Mesenchymal stem cell (in vitro differentiated cells and primary cell): Measurements from ENCODE around the gene QTRT2.

Source experiments
- DNase-seq: peaks from one replicate; pipeline ENCODE4 v3.0.0-alpha.2; 2013
- H2AFZ ChIP-seq: one replicate; pipeline ENCODE4 v1.6.1; 2013; ENCODE audit warnings: low read depth, mild to moderate bottlenecking, control low read depth, inconsistent platforms, low read length, moderate library complexity
- H2AK5ac ChIP-seq: 2 replicates; pipeline ENCODE4 v1.6.1; 2013; ENCODE audit warnings: low read length, moderate library complexity, mild to moderate bottlenecking, inconsistent platforms; ENCODE audit not compliant: severe bottlenecking
- H2BK120ac ChIP-seq: one replicate; pipeline ENCODE4 v1.6.1; 2013; ENCODE audit warnings: low read depth, mild to moderate bottlenecking, inconsistent platforms, low read length, moderate library complexity
- H2BK12ac ChIP-seq, 2 experiments: one replicate each; pipeline ENCODE4 v1.6.1; 2013; ENCODE audit warnings: inconsistent platforms in 2 of 2, low read length in 2 of 2, mild to moderate bottlenecking in 2 of 2, moderate library complexity in 2 of 2, control low read depth in 1 of 2
- H2BK15ac ChIP-seq: one replicate; pipeline ENCODE4 v1.6.1; 2013; ENCODE audit warnings: mild to moderate bottlenecking, low read depth, inconsistent platforms; ENCODE audit not compliant: poor library complexity, severe bottlenecking
- H2BK5ac ChIP-seq: 2 replicates; pipeline ENCODE4 v1.6.1; 2013; ENCODE audit warnings: low read depth, mild to moderate bottlenecking, low read length, control low read depth, inconsistent platforms; ENCODE audit not compliant: poor library complexity, severe bottlenecking
- H3K14ac ChIP-seq, 2 experiments: one replicate each; pipeline ENCODE4 v1.6.1; 2013; ENCODE audit warnings: inconsistent platforms in 2 of 2, low read length in 2 of 2, control low read depth in 1 of 2, mild to moderate bottlenecking in 1 of 2, moderate library complexity in 1 of 2
- H3K18ac ChIP-seq, 2 experiments: one replicate each; pipeline ENCODE4 v1.6.1; 2013; ENCODE audit warnings: inconsistent platforms in 2 of 2, low read length in 2 of 2, control low read depth in 1 of 2, low read depth in 1 of 2, mild to moderate bottlenecking in 1 of 2
- H3K23ac ChIP-seq, 2 experiments: one replicate each; pipeline ENCODE4 v1.6.1; 2013; ENCODE audit warnings: inconsistent platforms in 2 of 2, low read length in 2 of 2, mild to moderate bottlenecking in 2 of 2, moderate library complexity in 2 of 2, control low read depth in 1 of 2
- H3K27ac ChIP-seq: 2 replicates; pipeline ENCODE4 v1.5.1; 2013; ENCODE audit warnings: mild to moderate bottlenecking, moderate library complexity, low read length, control low read depth, inconsistent platforms; ENCODE audit not compliant: poor library complexity, severe bottlenecking
- H3K27me3 ChIP-seq, 2 experiments: 2 replicates each; pipeline versions ENCODE4 v1.6.1 to v1.7.0; 2013; ENCODE audit warnings: low read length in 2 of 2, mild to moderate bottlenecking in 2 of 2, moderate library complexity in 2 of 2, control low read depth in 1 of 2, inconsistent platforms in 1 of 2; ENCODE audit not compliant: control insufficient read depth in 1 of 2, insufficient read depth in 1 of 2
- H3K36me3 ChIP-seq, 2 experiments: 2 replicates each; pipeline versions ENCODE4 v1.6.1 to v1.7.0; 2013; ENCODE audit warnings: low read length in 2 of 2, control low read depth in 1 of 2, inconsistent platforms in 1 of 2, low read depth in 1 of 2, mild to moderate bottlenecking in 1 of 2; ENCODE audit not compliant: insufficient read depth in 2 of 2, control insufficient read depth in 1 of 2
- H3K4ac ChIP-seq, 2 experiments: one replicate each; pipeline ENCODE4 v1.6.1; 2013; ENCODE audit warnings: inconsistent platforms in 2 of 2, low read length in 2 of 2, mild to moderate bottlenecking in 2 of 2, moderate library complexity in 2 of 2, control low read depth in 1 of 2, low read depth in 1 of 2
- H3K4me1 ChIP-seq: 2 replicates; pipeline ENCODE4 v1.6.1; 2013; ENCODE audit warnings: low read depth, low read length, control low read depth; ENCODE audit not compliant: control insufficient read depth, insufficient read depth
- H3K4me2 ChIP-seq: 2 replicates; pipeline ENCODE4 v1.6.1; 2013; ENCODE audit warnings: low read length, mild to moderate bottlenecking, inconsistent platforms; ENCODE audit not compliant: poor library complexity, severe bottlenecking
- H3K4me3 ChIP-seq, 2 experiments: 2 replicates each; pipeline versions ENCODE4 v1.5.1 to v1.7.0; 2013; ENCODE audit warnings: low read length in 2 of 2, mild to moderate bottlenecking in 2 of 2, control low read depth in 1 of 2, low read depth in 1 of 2; ENCODE audit not compliant: insufficient read depth in 1 of 2
- H3K79me1 ChIP-seq: replicated peaks from 2 replicates; pipeline ENCODE4 v1.6.1; 2013; ENCODE audit warnings: mild to moderate bottlenecking, control low read depth, low read length, inconsistent platforms; ENCODE audit not compliant: poor library complexity, severe bottlenecking
- H3K9ac ChIP-seq: 2 replicates; pipeline ENCODE4 v1.7.0; 2013; ENCODE audit warnings: mild to moderate bottlenecking, low read length, moderate library complexity
- H3K9me3 ChIP-seq: 2 replicates; pipeline ENCODE4 v1.7.0; 2013; ENCODE audit warnings: mild to moderate bottlenecking, low read length; ENCODE audit not compliant: control insufficient read depth
- H4K8ac ChIP-seq: one replicate; pipeline ENCODE4 v1.6.1; 2013; ENCODE audit warnings: inconsistent platforms, mild to moderate bottlenecking, low read length, moderate library complexity
- H4K91ac ChIP-seq: one replicate; pipeline ENCODE4 v1.6.1; 2013; ENCODE audit warnings: mild to moderate bottlenecking, low read length, inconsistent platforms
- WGBS: methylation state at CpG from one replicate; pipeline ENCODE4 v1.1.7; 2013; ENCODE audit warnings: mixed read lengths; 5-methylcytosine and 5-hydroxymethylcytosine counted together

The QTRT2 gene

GRCh38 chr3:114108137-114108536, 51.6 kb downstream of the QTRT2 start:
- no peak overlapping the region for H3K9ac ChIP-seq
- peaks cover 11 to 27% of the 10 kb centered on the region in 2 experiments for H3K27me3 ChIP-seq
- no peak overlapping the region for H3K18ac ChIP-seq
- H3K23ac ChIP-seq, result no peak overlapping the region
- no peak overlapping the region for H2BK120ac ChIP-seq
- no peak overlapping the region for H3K14ac ChIP-seq
- no peak overlapping the region for H2BK15ac ChIP-seq
- H3K4me3 ChIP-seq, result no peak overlapping the region
- H2BK5ac ChIP-seq, result no peak overlapping the region
- H2AFZ ChIP-seq, result no peak overlapping the region
- no peak overlapping the region for H3K4ac ChIP-seq
- H3K79me1 ChIP-seq, result no peaks in the 10 kb centered on the region
- no peak overlapping the region for H3K27ac ChIP-seq
- no peak overlapping the region for H2AK5ac ChIP-seq
- H3K9me3 ChIP-seq, result no peaks in the 10 kb centered on the region
- H4K91ac ChIP-seq, result no peak overlapping the region
- DNase-seq, result no peak
- H3K36me3 ChIP-seq, result no peaks in the 10 kb centered on the region
- WGBS, result 95% methylated on average over 8 of the region's 8 CpGs
- H3K4me1 ChIP-seq, result no peaks in the 10 kb centered on the region
- H4K8ac ChIP-seq, result no peak overlapping the region
- H3K4me2 ChIP-seq, result no peak overlapping the region
- H2BK12ac ChIP-seq, result no peak overlapping the region

- no peak overlapping the region for H3K27ac ChIP-seq
- H2BK12ac ChIP-seq, result no peak overlapping the region
- H3K36me3 ChIP-seq, result no peaks in the 10 kb centered on the region
- H2AFZ ChIP-seq, result no peak overlapping the region
- H3K79me1 ChIP-seq, result no peaks in the 10 kb centered on the region
- no peak overlapping the region for H4K8ac ChIP-seq
- no peak overlapping the region for H3K4ac ChIP-seq
- no peak overlapping the region for H3K4me2 ChIP-seq
- H4K91ac ChIP-seq, result no peak overlapping the region
- no peak overlapping the region for H2BK15ac ChIP-seq
- H3K9me3 ChIP-seq, result no peaks in the 10 kb centered on the region
- no peak overlapping the region for H3K18ac ChIP-seq
- no peaks in the 10 kb centered on the region for H3K4me1 ChIP-seq
- peaks cover 11 to 27% of the 10 kb centered on the region in 2 experiments for H3K27me3 ChIP-seq
- no peak overlapping the region for H2AK5ac ChIP-seq
- DNase-seq, result no peak
- no peak overlapping the region for H3K23ac ChIP-seq
- no peak overlapping the region for H3K14ac ChIP-seq
- WGBS, result 38% methylated on average over 1 of the region's 5 CpGs
- no peak overlapping the region for H2BK5ac ChIP-seq
- no peak overlapping the region for H3K9ac ChIP-seq
- H3K4me3 ChIP-seq, result no peak overlapping the region
- H2BK120ac ChIP-seq, result no peak overlapping the region
Measured at GRCh38 chr3:114110439-114110838, 53.9 kb downstream of the QTRT2 start.

GRCh38 chr3:114111060-114111770, 54.7 kb downstream of the QTRT2 start:
- H2AFZ ChIP-seq, result no peak overlapping the region
- H3K23ac ChIP-seq, result no peak overlapping the region
- 80% methylated on average over 3 of the region's 3 CpGs for WGBS

GRCh38 chr3:114112696-114113095, 56.2 kb downstream of the QTRT2 start:
- Histone ChIP-seq H2AFZ (no peak overlapping the region), H3K4me2 (no peak overlapping the region), H4K91ac (no peak overlapping the region), H3K14ac (no peak overlapping the region), H2AK5ac (no peak overlapping the region), H2BK12ac (no peak overlapping the region), H3K4me3 (no peak overlapping the region), H3K27ac (no peak overlapping the region), H3K36me3 (no peaks in the 10 kb centered on the region), H3K79me1 (no peaks in the 10 kb centered on the region), H2BK5ac (no peak overlapping the region), H4K8ac (no peak overlapping the region), H2BK15ac (no peak overlapping the region), H3K4ac (no peak overlapping the region), H2BK120ac (no peak overlapping the region), H3K23ac (no peak overlapping the region), H3K9ac (no peak overlapping the region), H3K9me3 (no peaks in the 10 kb centered on the region), H3K4me1 (no peaks in the 10 kb centered on the region), H3K18ac (no peak overlapping the region), H3K27me3 (peaks cover 11 to 27% of the 10 kb centered on the region in 2 experiments)
- no peak for DNase-seq
- 83% methylated on average over 4 of the region's 6 CpGs for WGBS

More at GRCh38 chr3:114111060-114111770, 54.7 kb downstream of the QTRT2 start:
- no peak overlapping the region for H2BK5ac ChIP-seq
- no peaks in the 10 kb centered on the region for H3K36me3 ChIP-seq
- no peaks in the 10 kb centered on the region for H3K9me3 ChIP-seq
- no peak overlapping the region for H3K4me2 ChIP-seq
- H4K91ac ChIP-seq, result no peak overlapping the region
- no peak overlapping the region for H3K27ac ChIP-seq
- no peak overlapping the region for H3K9ac ChIP-seq
- no peak overlapping the region for H2BK120ac ChIP-seq
- H3K14ac ChIP-seq, result no peak overlapping the region
- no peaks in the 10 kb centered on the region for H3K79me1 ChIP-seq
- no peak overlapping the region for H3K4ac ChIP-seq
- peaks cover 11 to 27% of the 10 kb centered on the region in 2 experiments for H3K27me3 ChIP-seq
- no peak overlapping the region for H2BK15ac ChIP-seq
- H2AK5ac ChIP-seq, result no peak overlapping the region
- no peak for DNase-seq
- H2BK12ac ChIP-seq, result no peak overlapping the region
- H3K18ac ChIP-seq, result no peak overlapping the region
- no peak overlapping the region for H3K4me3 ChIP-seq
- H3K4me1 ChIP-seq, result no peaks in the 10 kb centered on the region
- H4K8ac ChIP-seq, result no peak overlapping the region
